Skeletal muscle tissue (tissue), 4 donors: ENCODE measurements around the gene C11orf58. TPM values are rescaled to one million over a fixed set of nuclear protein-coding genes. Genes with fewer than 3 reads are reported as not detected.

ENCODE experiments used
- H3K27ac ChIP-seq: one replicate; pipeline ENCODE4 v1.7.0; 2013; ENCODE audit warnings: mild to moderate bottlenecking, low read depth, low read length, inconsistent platforms
- H3K27me3 ChIP-seq, 3 donors: one replicate each; pipeline ENCODE4 v1.7.0; 2013; ENCODE audit warnings: low read length in 3 of 3; ENCODE audit not compliant: control insufficient read depth in 3 of 3, insufficient read depth in 3 of 3
- H3K36me3 ChIP-seq, 3 donors: one replicate each; pipeline ENCODE4 v1.7.0; 2013; ENCODE audit warnings: low read length in 3 of 3; ENCODE audit not compliant: control insufficient read depth in 3 of 3, insufficient read depth in 3 of 3
- H3K4me1 ChIP-seq, 3 donors: one replicate each; pipeline ENCODE4 v1.7.0; 2013; ENCODE audit warnings: low read length in 3 of 3, mild to moderate bottlenecking in 3 of 3; ENCODE audit not compliant: control insufficient read depth in 3 of 3, insufficient read depth in 3 of 3
- H3K4me3 ChIP-seq, 3 donors: one replicate each; pipeline ENCODE4 v1.7.0; 2013; ENCODE audit warnings: low read length in 3 of 3
- H3K9ac ChIP-seq, 3 donors: one replicate each; pipeline ENCODE4 v1.7.0; 2013; ENCODE audit warnings: low read length in 3 of 3, mild to moderate bottlenecking in 3 of 3, moderate library complexity in 2 of 3, low read depth in 1 of 3
- H3K9me3 ChIP-seq, 3 donors: one replicate each; pipeline ENCODE4 v1.7.0; 2013; ENCODE audit warnings: low read length in 3 of 3; ENCODE audit not compliant: control insufficient read depth in 3 of 3
- total RNA-seq: library from RNA; depleted of rRNA; stranded (reverse); fragments of >200 nt; gene quantifications from one replicate; pipeline ENCODE4 v1.2.3, GENCODE V29; 2014
- donor health status: Osteomylitis.

Gene C11orf58
- total RNA-seq, result 150 TPM

DNA sequence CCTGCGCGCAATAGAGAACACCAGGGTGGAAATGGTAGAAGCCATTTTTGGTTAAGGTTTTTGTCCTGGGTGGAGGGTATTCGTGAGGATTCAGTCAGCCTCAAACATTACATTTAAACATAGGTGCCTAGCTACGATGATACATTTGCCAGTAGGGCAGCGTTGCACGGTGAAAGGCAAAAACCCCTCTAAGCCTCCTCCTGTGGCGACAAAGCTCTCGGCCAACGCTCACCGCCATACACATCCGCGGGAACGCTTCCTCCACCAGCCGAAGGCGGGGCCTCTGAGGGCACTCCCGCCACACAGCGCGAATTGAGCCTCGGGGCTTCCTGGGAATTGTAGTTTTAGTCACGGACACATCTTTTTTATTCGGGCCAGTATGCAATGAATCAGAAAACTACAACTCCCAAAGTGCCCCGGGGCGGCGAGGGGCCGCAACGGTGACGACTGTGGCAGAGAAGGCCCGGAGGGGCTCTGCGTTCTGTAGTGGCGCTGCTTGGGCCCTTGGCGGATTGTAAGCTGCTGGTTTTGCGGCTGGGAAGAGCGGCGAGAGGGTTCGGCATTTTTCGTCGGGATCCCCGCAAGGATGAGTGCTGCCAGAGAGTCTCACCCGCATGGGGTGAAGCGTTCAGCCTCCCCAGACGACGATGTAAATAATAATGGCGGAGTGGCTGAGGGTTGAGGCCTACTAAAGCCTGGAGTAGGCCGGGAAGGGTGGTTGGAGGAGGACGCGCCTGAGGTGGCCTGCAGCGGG, at the start of gene C11orf58:
C11orf58 (plus strand) TSS at position 455 of the 754 bp plus-strand sequence; CDS start at position 587, 132 bp downstream.
- no peaks in the 10 kb centered on the region for H3K27me3 ChIP-seq
- peaks cover 0 to 5% (median 0%) of the 10 kb centered on the region in 3 donors for H3K36me3 ChIP-seq
- peak within 1 kb of the TSS; percentile 82 to 100 (median 97) for H3K4me3 ChIP-seq
- peak within 1 kb of the TSS; percentile 99 to 100 (median 99) for H3K9ac ChIP-seq
- H3K9me3 ChIP-seq, result no peaks in the 10 kb centered on the region
- peak within 1 kb of the TSS; percentile 97 for H3K27ac ChIP-seq
- H3K4me1 ChIP-seq, result peaks cover 17 to 26% (median 18%) of the 10 kb centered on the region in 3 donors

GRCh38 chr11:16690086-16690485, 48.4 kb upstream of the C11orf58 start:
- H3K9ac ChIP-seq, result no peak overlapping the region
- H3K27ac ChIP-seq, result no peak overlapping the region
- no peaks in the 10 kb centered on the region for H3K36me3 ChIP-seq
- no peaks in the 10 kb centered on the region for H3K9me3 ChIP-seq
- H3K4me1 ChIP-seq, result no peaks in the 10 kb centered on the region
- no peaks in the 10 kb centered on the region for H3K27me3 ChIP-seq
- no peak overlapping the region for H3K4me3 ChIP-seq

DNA sequence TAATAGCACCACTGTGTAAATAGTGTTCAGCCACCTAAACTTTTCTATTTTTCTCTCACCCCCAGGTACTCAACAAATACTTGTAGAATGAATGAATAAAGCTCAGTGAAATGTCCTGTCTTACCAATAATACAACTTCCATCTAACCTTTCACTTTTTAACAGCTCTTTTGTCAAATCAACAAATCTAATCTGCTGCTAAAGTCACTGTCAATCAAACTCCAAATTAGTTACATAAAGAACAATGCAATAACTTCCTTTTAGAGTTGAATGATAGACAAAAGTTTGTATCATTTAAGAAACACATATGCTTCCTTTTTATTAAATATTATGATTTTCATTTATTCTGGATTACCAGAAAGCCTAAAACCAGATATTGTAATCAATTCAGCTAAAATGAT, 34.7 kb upstream of the C11orf58 start:
- Histone ChIP-seq H3K9me3 (no peaks in the 10 kb centered on the region), H3K9ac (no peak overlapping the region), H3K36me3 (no peaks in the 10 kb centered on the region), H3K27me3 (no peaks in the 10 kb centered on the region), H3K4me1 (no peaks in the 10 kb centered on the region), H3K27ac (no peak overlapping the region), H3K4me3 (no peak overlapping the region)

- Histone ChIP-seq H3K9me3 (no peaks in the 10 kb centered on the region), H3K4me1 (no peaks in the 10 kb centered on the region), H3K27me3 (no peaks in the 10 kb centered on the region), H3K4me3 (no peak overlapping the region), H3K36me3 (no peaks in the 10 kb centered on the region), H3K9ac (no peak overlapping the region), H3K27ac (no peak overlapping the region)
These were observed 24.9 kb upstream of the C11orf58 start for GRCh38 chr11:16713594-16713993.

DNA sequence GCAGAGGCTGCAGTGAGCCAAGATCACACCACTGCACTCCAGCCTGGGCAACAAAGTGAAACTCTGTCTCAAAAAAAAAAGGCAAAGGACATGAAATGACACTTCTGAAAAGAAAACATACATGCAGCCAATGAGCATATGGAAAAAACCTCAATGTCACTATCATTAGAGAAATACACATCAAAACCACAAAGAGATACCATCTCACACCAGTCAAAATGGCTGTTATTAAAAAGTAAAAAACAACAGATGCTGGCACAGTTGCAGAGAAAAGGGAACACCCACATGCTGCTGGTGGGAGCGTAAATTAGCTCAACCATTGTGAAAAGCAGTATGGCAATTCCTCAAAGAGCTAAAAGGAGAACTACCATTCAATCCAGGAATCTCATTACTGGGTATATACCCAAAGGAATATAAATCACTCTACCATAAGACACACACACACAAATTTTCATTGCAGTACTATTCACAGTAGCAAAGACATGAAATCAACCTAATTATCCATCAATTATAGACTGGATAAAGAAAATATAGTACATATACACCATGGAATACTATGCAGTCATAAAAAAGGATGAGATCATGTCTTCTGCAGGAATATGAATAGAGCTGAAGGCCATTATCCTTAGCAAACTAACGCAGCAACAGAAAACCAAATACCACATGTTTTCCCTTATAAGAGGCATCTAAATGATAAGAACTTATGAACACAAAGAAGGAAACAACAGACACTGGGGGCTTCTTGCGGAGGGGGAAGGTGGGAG, 15.7 kb upstream of the C11orf58 start:
- Histone ChIP-seq H3K9ac (no peak overlapping the region), H3K4me3 (no peak overlapping the region), H3K27me3 (no peaks in the 10 kb centered on the region), H3K36me3 (no peaks in the 10 kb centered on the region), H3K9me3 (no peaks in the 10 kb centered on the region), H3K27ac (no peak overlapping the region), H3K4me1 (no peaks in the 10 kb centered on the region)

DNA sequence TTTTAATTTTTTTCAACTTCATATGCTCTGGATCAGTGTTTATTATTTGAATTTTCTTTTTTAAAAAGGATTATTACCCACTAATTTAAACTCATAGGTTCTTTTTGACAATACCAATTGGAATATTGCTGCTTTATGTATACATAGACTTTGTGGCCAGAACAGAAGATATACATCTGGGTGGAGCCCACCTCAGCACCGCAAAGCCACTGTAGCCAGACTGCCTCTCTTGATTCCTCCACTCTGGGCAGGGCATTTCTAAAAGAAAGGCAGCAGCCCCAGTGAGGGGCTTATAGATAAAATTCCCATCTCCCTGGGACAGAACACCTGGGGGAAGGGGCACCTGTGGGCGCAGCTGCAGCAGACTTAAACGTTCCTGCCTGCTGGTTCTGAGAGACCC, 10.6 kb upstream of the C11orf58 start:
- H3K4me1 ChIP-seq, result no peaks in the 10 kb centered on the region
- H3K36me3 ChIP-seq, result no peaks in the 10 kb centered on the region
- no peak overlapping the region for H3K9ac ChIP-seq
- no peaks in the 10 kb centered on the region for H3K9me3 ChIP-seq
- H3K27me3 ChIP-seq, result no peaks in the 10 kb centered on the region
- H3K4me3 ChIP-seq, result no peak overlapping the region
- no peak overlapping the region for H3K27ac ChIP-seq

- peak overlapping the region; percentile 82 to 100 (median 97) for H3K4me3 ChIP-seq
- peaks cover 17 to 26% (median 18%) of the 10 kb centered on the region in 3 donors for H3K4me1 ChIP-seq
- peaks cover 0 to 5% (median 0%) of the 10 kb centered on the region in 3 donors for H3K36me3 ChIP-seq
- H3K9ac ChIP-seq, result peak overlapping the region; percentile 99 to 100 (median 99)
- H3K27me3 ChIP-seq, result no peaks in the 10 kb centered on the region
- H3K27ac ChIP-seq, result peak overlapping the region; percentile 97
- H3K9me3 ChIP-seq, result no peaks in the 10 kb centered on the region
These were observed 642 bp upstream of the C11orf58 start for GRCh38 chr11:16737818-16738192.

DNA sequence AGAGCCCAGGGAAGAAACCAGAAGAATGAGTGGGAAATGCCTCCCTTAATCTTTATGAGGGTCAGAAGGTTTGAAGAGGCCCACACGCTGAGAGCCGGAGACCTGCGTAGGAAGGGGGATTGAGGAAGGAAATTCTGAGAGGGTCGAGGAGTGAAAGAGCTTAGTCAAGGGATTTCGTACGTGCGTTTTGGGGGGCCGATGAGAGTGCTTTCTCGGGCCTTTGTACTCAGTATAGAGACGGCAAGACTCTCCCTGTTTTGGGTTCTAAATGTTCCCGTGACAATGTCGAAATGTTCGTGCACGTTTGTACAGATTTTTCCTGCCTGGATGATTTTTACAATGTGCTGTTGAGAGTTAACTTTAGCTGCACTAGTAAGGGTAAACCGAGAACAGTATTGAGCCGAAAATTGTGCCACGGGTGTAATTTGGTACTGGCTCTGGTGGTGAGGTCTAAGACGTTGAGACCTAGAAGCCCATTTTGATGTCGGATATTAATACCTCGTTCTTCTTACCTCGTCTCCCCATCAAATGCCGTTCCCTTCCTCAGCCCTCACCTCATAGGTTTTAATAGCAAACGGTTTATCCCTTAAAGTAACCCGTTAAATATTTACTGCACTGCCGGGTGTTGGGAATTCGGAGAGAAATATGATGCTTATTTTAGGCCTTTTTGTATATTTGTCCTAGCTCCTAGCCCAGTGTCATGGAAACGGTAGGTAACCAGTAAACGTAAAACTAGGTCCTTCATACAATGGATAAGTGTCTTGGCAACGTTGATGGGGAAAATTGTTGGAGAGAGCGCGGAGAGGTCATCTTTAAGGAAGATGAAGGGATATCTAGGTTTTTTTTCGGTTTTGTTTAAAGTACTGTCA, 734 bp downstream of the C11orf58 start:
- peak overlapping the region; percentile 99 to 100 (median 99) for H3K9ac ChIP-seq
- peaks cover 0 to 5% (median 0%) of the 10 kb centered on the region in 3 donors for H3K36me3 ChIP-seq
- peaks cover 17 to 30% (median 18%) of the 10 kb centered on the region in 3 donors for H3K4me1 ChIP-seq
- no peaks in the 10 kb centered on the region for H3K9me3 ChIP-seq
- no peaks in the 10 kb centered on the region for H3K27me3 ChIP-seq
- H3K27ac ChIP-seq, result peak overlapping the region; percentile 97
- peak overlapping the region; percentile 82 to 100 (median 97) for H3K4me3 ChIP-seq

DNA sequence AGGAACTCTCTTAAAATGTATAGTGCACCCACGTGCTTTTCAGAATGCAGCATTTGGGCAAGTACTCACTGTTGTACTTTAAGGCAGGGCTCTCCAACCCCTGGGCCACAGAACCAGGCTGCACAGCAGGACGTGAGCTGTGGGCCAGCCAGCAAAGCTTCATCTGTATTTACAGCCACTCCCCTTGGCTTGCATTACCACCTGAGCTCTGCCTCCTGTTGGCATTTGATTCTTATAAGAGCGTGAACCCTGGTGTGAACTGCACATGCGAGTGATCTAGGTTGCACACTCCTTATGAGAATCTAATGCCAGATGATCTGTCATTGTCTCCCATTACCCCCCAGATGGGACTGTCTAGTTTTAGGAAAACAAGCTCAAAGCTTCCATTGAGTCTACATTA, 3.0 kb downstream of the C11orf58 start:
- Histone ChIP-seq H3K9me3 (no peaks in the 10 kb centered on the region), H3K9ac (no peak overlapping the region), H3K27ac (no peak overlapping the region), H3K36me3 (peaks cover 0 to 13% (median 0%) of the 10 kb centered on the region in 3 donors), H3K27me3 (no peaks in the 10 kb centered on the region), H3K4me3 (peak overlapping the region in 1 of 3 donors; percentile 14), H3K4me1 (peaks cover 22 to 31% (median 23%) of the 10 kb centered on the region in 3 donors)
